SHP77 treated with DMSO at 0.1 percent for 48 hours (cell line): ENCODE measurements around the gene TMEM123.
"Not testable (repeated sequence)": the region's sequence is repeated elsewhere in the genome, so short reads cannot be mapped to it uniquely, and the experiment has no call there.

Experiments
- DNase-seq: peaks from one replicate; lab custom pipeline; 2025; lab: John Stamatoyannopoulos, UW

The TMEM123 gene

GRCh38 chr11:102448869-102449224 is 3.7 kb downstream of the TMEM123 start:
- no peak for DNase-seq

GRCh38 chr11:102447941-102448868 is 4.4 kb downstream of the TMEM123 start:
- DNase-seq, result no peak

- no peak for DNase-seq
Measured at GRCh38 chr11:102447193-102447592, 5.4 kb downstream of the TMEM123 start.

- DNase-seq, result no peak
Measured at GRCh38 chr11:102446606-102447005, 6.0 kb downstream of the TMEM123 start.

- not testable (repeated sequence) for DNase-seq
Measured at GRCh38 chr11:102444693-102445092, 7.9 kb downstream of the TMEM123 start.

GRCh38 chr11:102444142-102444541 is 8.4 kb downstream of the TMEM123 start:
- DNase-seq, result not testable (repeated sequence)

- DNase-seq, result not testable (repeated sequence)
Measured at GRCh38 chr11:102439063-102439363, 13.6 kb downstream of the TMEM123 start.

- DNase-seq, result no peak
Measured at GRCh38 chr11:102438311-102439062, 14.1 kb downstream of the TMEM123 start.

- no peak for DNase-seq
Measured at GRCh38 chr11:102437727-102438126, 14.8 kb downstream of the TMEM123 start.

- DNase-seq, result no peak
Measured at GRCh38 chr11:102436976-102437375, 15.6 kb downstream of the TMEM123 start.

GRCh38 chr11:102436561-102436960 is 16.0 kb downstream of the TMEM123 start:
- DNase-seq, result no peak

- DNase-seq, result no peak
Measured at GRCh38 chr11:102435688-102436087, 16.9 kb downstream of the TMEM123 start.

- not testable (repeated sequence) for DNase-seq
Measured at GRCh38 chr11:102433571-102433970, 19.0 kb downstream of the TMEM123 start.

- DNase-seq, result not testable (repeated sequence)
Measured at GRCh38 chr11:102432560-102432959, 20.0 kb downstream of the TMEM123 start.

GRCh38 chr11:102431404-102431803 is 21.2 kb downstream of the TMEM123 start:
- DNase-seq, result no peak

- DNase-seq, result no peak
Measured at GRCh38 chr11:102430158-102430836, 22.3 kb downstream of the TMEM123 start.

GRCh38 chr11:102429691-102430090 is 22.9 kb downstream of the TMEM123 start:
- DNase-seq, result no peak

- DNase-seq, result no peak
Measured at GRCh38 chr11:102429226-102429625, 23.3 kb downstream of the TMEM123 start.

- DNase-seq, result no peak
Measured at GRCh38 chr11:102428696-102429095, 23.9 kb downstream of the TMEM123 start.

- no peak for DNase-seq
Measured at GRCh38 chr11:102427068-102427467, 25.5 kb downstream of the TMEM123 start.

- DNase-seq, result no peak
Measured at GRCh38 chr11:102426570-102426969, 26.0 kb downstream of the TMEM123 start.

- DNase-seq, result no peak
Measured at GRCh38 chr11:102426000-102426399, 26.6 kb downstream of the TMEM123 start.

GRCh38 chr11:102423936-102424335 is 28.6 kb downstream of the TMEM123 start:
- no peak for DNase-seq
